Hepatocyte (in vitro differentiated cells): ENCODE results near the gene HNF1B.

Source experiments
- CTCF ChIP-seq: fragments of 200-600 bp; sonication (generic); IDR thresholded peaks from 2 replicates; pipeline ENCODE4 v1.5.1; 2016; ENCODE audit warnings: antibody characterized with exemption, mild to moderate bottlenecking; ENCODE audit not compliant: poor library complexity
- EZH2phosphoT487 ChIP-seq: fragments of 200-600 bp; sonication (generic); IDR thresholded peaks from one replicate; pipeline ENCODE4 v1.6.1; 2018; ENCODE audit warnings: antibody characterized with exemption, mild to moderate bottlenecking, low read depth, moderate library complexity; ENCODE audit not compliant: unreplicated experiment, severe bottlenecking

- TF ChIP-seq EZH2phosphoT487 (no peak), CTCF (no peak)
Observed at GRCh38 chr17:37788526-37788925, 43.7 kb upstream of the HNF1B start.
